Loucy (cell line): ENCODE measurements around the gene ARHGAP10.

Experiments used
- CTCF ChIP-seq: fragments of 200-600 bp; sonication (generic); conservative IDR thresholded peaks from 2 replicates; pipeline ENCODE4 v1.5.1; 2014; ENCODE audit warnings: mild to moderate bottlenecking, antibody characterized with exemption, low read length
- EZH2phosphoT487 ChIP-seq: fragments of 200-600 bp; IDR thresholded peaks from 2 replicates; pipeline ENCODE4 v1.6.1; 2018; ENCODE audit warnings: antibody characterized with exemption, mild to moderate bottlenecking, moderate library complexity, borderline replicate concordance

- no peak for TF ChIP-seq CTCF
- TF ChIP-seq EZH2phosphoT487, result no peak
Observed at GRCh38 chr4:147910315-147910714, 178.4 kb downstream of the ARHGAP10 start.
